ENCODE data around the gene TAF4.

- TF ChIP-seq CTCF (IDR thresholded peaks at IDR 0.05; ENCODE audit: poor library complexity, severe bottlenecking) (no peak), MXI1 (conservative IDR thresholded peaks at IDR 0.05; ENCODE audit: poor library complexity, severe bottlenecking) (no peak), EP300 (conservative IDR thresholded peaks at IDR 0.05; ENCODE audit: poor library complexity, severe bottlenecking) (no peak), EZH2 (IDR thresholded peaks at IDR 0.05; ENCODE audit: borderline replicate concordance, insufficient read depth, low read length, poor library complexity, severe bottlenecking) (no peak), RAD21 (conservative IDR thresholded peaks at IDR 0.05) (no peak)
These were observed 61.9 kb downstream of the TAF4 start for GRCh38 chr20:62003567-62004405.
